Caco-2 (cell line): ENCODE data around the gene JMJD6. TPM values are rescaled to one million over a fixed set of nuclear protein-coding genes. Genes with fewer than 3 reads are reported as not detected.

ENCODE experiments used
- BruUV-seq: library from RNA; stranded (reverse); fragments of 400-500 nt; replicated peaks from 2 replicates; lab custom pipeline; 2021; lab: Mats Ljungman, UMichigan
- CTCF ChIA-PET: fragments of 300-600 bp; sonication (Branson Sonifier 250); formaldehyde crosslinking; loops from one replicate; lab custom pipeline; 2022; ENCODE audit warnings: antibody characterized with exemption; lab: Charles Lee
- POLR2A ChIA-PET: fragments of 300-600 bp; sonication (Branson Sonifier 250); formaldehyde crosslinking; loops from one replicate; lab custom pipeline; 2022; ENCODE audit warnings: antibody characterized with exemption; lab: Charles Lee
- DNase-seq, 2 experiments: peaks; one replicate each; pipeline versions ENCODE4 v3.0.0 to v3.0.0-alpha.2; 2020 to 2022
- H3K27me3 ChIP-seq: replicated peaks from 2 replicates; pipeline ENCODE4 v1.6.0; 2011; ENCODE audit warnings: low read length; ENCODE audit not compliant: control insufficient read depth, insufficient read depth
- H3K36me3 ChIP-seq: 2 replicates; pipeline ENCODE4 v1.5.1; 2011; ENCODE audit warnings: low read length; ENCODE audit not compliant: control insufficient read depth, insufficient read depth
- H3K4me1 ChIP-seq: fragments of 250-450 bp; sonication (Bioruptor Pico); 2 replicates; pipeline ENCODE4 v1.5.1; 2020; ENCODE audit warnings: mild to moderate bottlenecking
- H3K4me3 ChIP-seq: 2 replicates; pipeline ENCODE4 v1.5.1; 2011; ENCODE audit warnings: low read depth, mild to moderate bottlenecking, control low read depth, low read length
- H3K9me3 ChIP-seq: fragments of 250-450 bp; sonication (Bioruptor Pico); 2 replicates; pipeline ENCODE4 v1.5.1; 2020; ENCODE audit warnings: mild to moderate bottlenecking, moderate library complexity
- H3K27ac Mint-ChIP-seq: one replicate; pipeline ENCODE4 v1.8.0; 2022; ENCODE audit warnings: mixed read lengths; ENCODE audit not compliant: unreplicated experiment
- H3K27me3 Mint-ChIP-seq: one replicate; pipeline ENCODE4 v1.8.0; 2022; ENCODE audit warnings: mixed read lengths; ENCODE audit not compliant: insufficient read depth, unreplicated experiment
- H3K36me3 Mint-ChIP-seq: one replicate; pipeline ENCODE4 v1.8.0; 2022; ENCODE audit warnings: mild to moderate bottlenecking, mixed read lengths; ENCODE audit not compliant: insufficient read depth, unreplicated experiment
- H3K4me1 Mint-ChIP-seq: one replicate; pipeline ENCODE4 v1.8.0; 2022; ENCODE audit warnings: low read depth, mixed read lengths; ENCODE audit not compliant: unreplicated experiment
- H3K4me3 Mint-ChIP-seq: one replicate; pipeline ENCODE4 v1.8.0; 2022; ENCODE audit warnings: mild to moderate bottlenecking, moderate library complexity, mixed read lengths; ENCODE audit not compliant: unreplicated experiment
- H3K9me3 Mint-ChIP-seq: one replicate; pipeline ENCODE4 v1.8.0; 2022; ENCODE audit warnings: mixed read lengths; ENCODE audit not compliant: unreplicated experiment
- intact Hi-C: fragments of 100-400 bp; cut with micrococcal nuclease; formaldehyde crosslinking; loops from one replicate; pipeline ENCODE4 v1.10.0; 2022; ENCODE audit not compliant: unreplicated experiment
- total RNA-seq: library from RNA; stranded (reverse); gene quantifications from 2 replicates; pipeline ENCODE4 v1.2.3, GENCODE V29; 2022
- TF ChIP-seq, protein P1 (sequence below), 2 experiments: fragments of 200-600 bp in 1 of 2; IDR thresholded peaks; 1 replicate in 1 of 2; 2 replicates in 1 of 2; pipeline versions ENCODE4 v1.5.1 to v1.8.0; 2011 to 2022; ENCODE audit warnings: antibody characterized with exemption in 1 of 2, control low read depth in 1 of 2, inconsistent platforms in 1 of 2, low read depth in 1 of 2, low read length in 1 of 2, mild to moderate bottlenecking in 1 of 2, moderate library complexity in 1 of 2; ENCODE audit not compliant: insufficient read depth in 1 of 2, severe bottlenecking in 1 of 2, unreplicated experiment in 1 of 2

Gene JMJD6
- total RNA-seq, 1 experiment from 2014 or later = 37.4 TPM

DNA sequence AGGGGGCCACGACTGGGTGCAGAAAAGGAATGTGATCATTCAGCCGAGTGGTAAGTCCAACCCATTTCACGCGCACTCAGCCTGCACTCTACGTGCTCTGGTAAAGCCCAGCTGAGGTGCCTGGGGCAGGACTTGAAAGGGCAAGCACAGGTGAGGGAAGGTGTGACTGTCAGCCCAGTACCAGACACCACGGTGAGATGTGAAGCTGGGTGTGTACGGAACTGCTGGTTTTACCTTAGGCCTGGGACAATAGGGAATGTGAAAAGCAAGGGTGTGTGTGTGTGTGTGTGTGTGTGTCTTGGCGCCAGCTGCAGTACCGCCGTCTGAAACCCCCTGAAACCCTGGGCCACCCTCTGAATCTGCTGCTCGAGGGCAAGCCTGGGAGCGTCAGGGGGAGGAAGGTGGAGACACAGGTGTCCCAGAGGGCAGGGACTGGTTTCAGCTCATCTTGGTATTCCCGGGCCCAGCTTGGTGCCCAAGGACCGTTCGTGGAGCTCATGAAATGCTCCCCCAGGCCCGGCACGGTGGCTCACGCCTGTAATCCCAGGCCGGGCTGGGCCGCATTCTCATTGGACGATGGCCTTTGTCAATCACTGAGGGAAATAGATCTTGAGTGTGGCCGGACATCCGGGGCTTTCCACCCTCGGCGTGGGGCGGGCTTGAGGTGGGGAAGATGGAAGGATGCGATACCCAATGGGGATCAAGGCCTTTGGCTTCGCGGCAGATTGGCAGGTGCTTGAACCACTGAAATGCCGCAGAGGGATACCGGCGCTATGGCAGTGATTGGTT lies 55.1 kb downstream of the JMJD6 start:
- DNase-seq = peak; percentile 100
- peak overlapping the region; percentile 94 for H3K27ac Mint-ChIP-seq
- H3K4me3 Mint-ChIP-seq = peak overlapping the region; percentile 85
- TF ChIP-seq, protein P1, sequence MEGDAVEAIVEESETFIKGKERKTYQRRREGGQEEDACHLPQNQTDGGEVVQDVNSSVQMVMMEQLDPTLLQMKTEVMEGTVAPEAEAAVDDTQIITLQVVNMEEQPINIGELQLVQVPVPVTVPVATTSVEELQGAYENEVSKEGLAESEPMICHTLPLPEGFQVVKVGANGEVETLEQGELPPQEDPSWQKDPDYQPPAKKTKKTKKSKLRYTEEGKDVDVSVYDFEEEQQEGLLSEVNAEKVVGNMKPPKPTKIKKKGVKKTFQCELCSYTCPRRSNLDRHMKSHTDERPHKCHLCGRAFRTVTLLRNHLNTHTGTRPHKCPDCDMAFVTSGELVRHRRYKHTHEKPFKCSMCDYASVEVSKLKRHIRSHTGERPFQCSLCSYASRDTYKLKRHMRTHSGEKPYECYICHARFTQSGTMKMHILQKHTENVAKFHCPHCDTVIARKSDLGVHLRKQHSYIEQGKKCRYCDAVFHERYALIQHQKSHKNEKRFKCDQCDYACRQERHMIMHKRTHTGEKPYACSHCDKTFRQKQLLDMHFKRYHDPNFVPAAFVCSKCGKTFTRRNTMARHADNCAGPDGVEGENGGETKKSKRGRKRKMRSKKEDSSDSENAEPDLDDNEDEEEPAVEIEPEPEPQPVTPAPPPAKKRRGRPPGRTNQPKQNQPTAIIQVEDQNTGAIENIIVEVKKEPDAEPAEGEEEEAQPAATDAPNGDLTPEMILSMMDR (IDR thresholded peaks at IDR 0.05; ENCODE audit: insufficient read depth in 1 of 2, low read depth in 1 of 2, low read length in 1 of 2, severe bottlenecking in 1 of 2, unreplicated experiment in 1 of 2) = no peak
- ChIA-PET CTCF (interaction anchor here (0.5 to 2.2 kb wide), 9 partner anchors 10 to 530 kb away, joined by 3 to 20 read pairs (median 5); partner anchors contain the start of gene FOXJ1), POLR2A (interaction anchor here (0.6 to 2.1 kb wide), 13 partner anchors 10 to 281 kb away, joined by 3 to 13 read pairs (median 4); partner anchors contain the start of genes JMJD6, METTL23 and ST6GALNAC1)
- no peaks in the 10 kb centered on the region for H3K9me3 Mint-ChIP-seq
- Histone ChIP-seq H3K4me3 (peak overlapping the region; percentile 43), H3K4me1 (peaks cover 20% of the 10 kb centered on the region), H3K9me3 (no peaks in the 10 kb centered on the region), H3K27me3 (no peaks in the 10 kb centered on the region), H3K36me3 (no peaks in the 10 kb centered on the region)
- peaks cover 17% of the 10 kb centered on the region for H3K36me3 Mint-ChIP-seq
- peaks cover 42% of the 10 kb centered on the region for H3K4me1 Mint-ChIP-seq
- no peaks in the 10 kb centered on the region for H3K27me3 Mint-ChIP-seq
- BruUV-seq = TSS peak; percentile 83
- intact Hi-C loops = loop anchor here (1.0 to 5.0 kb wide), 4 partner anchors 30 to 114 kb away; partner anchors contain the start of gene MXRA7

DNA sequence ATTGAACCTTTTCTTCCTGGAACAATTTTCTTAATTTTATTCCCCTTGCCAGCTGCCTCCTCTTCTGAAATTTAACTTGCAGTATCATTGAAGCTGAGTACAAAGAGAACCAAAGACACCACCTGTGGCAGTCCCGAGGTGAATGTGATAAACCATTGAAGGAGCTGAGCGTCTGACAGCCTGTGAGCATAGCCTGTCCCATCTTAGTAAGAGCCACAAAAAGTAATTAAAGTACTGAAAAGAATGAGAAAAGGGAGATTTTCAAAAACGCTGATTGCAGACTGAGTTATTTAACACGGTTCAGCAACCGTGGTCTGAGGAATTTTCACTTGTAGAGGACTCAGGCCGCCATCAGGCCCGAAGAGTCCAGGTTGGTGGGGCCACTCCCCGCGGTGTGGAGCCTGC lies 55.7 kb downstream of the JMJD6 start:
- ChIA-PET CTCF (interaction anchor here (0.5 to 2.2 kb wide), 7 partner anchors 10 to 113 kb away, joined by 3 to 20 read pairs (median 7); no protein-coding TSS in a partner anchor), POLR2A (interaction anchor here (0.6 to 2.1 kb wide), 9 partner anchors 10 to 281 kb away, joined by 3 to 13 read pairs (median 6); partner anchors contain the start of genes JMJD6 and METTL23)
- DNase-seq = peak in 1 of 2 experiments; percentile 16
- Mint-ChIP-seq H3K36me3 (peaks cover 17% of the 10 kb centered on the region), H3K4me1 (peaks cover 42% of the 10 kb centered on the region), H3K27me3 (no peaks in the 10 kb centered on the region), H3K9me3 (no peaks in the 10 kb centered on the region), H3K27ac (peak overlapping the region; percentile 94), H3K4me3 (peak overlapping the region; percentile 85)
- H3K4me3 ChIP-seq = peak overlapping the region; percentile 43
- BruUV-seq = no TSS peak
- H3K9me3 ChIP-seq = no peaks in the 10 kb centered on the region
- intact Hi-C loops = loop anchor here (1.0 to 5.0 kb wide), 4 partner anchors 29 to 113 kb away; partner anchors contain the start of gene MXRA7
- TF ChIP-seq, protein P1 (IDR thresholded peaks at IDR 0.05; ENCODE audit: insufficient read depth in 1 of 2, low read depth in 1 of 2, low read length in 1 of 2, severe bottlenecking in 1 of 2, unreplicated experiment in 1 of 2) = peak in 1 of 2 experiments; percentile 15
- H3K4me1 ChIP-seq = peaks cover 20% of the 10 kb centered on the region
- no peaks in the 10 kb centered on the region for H3K27me3 ChIP-seq
- H3K36me3 ChIP-seq = no peaks in the 10 kb centered on the region
